K562 (cell line): ENCODE results near the gene CPLX4. TPM values are rescaled to one million over a fixed set of nuclear protein-coding genes. Genes with fewer than 3 reads are reported as not detected.

Experiments used
- ATAC-seq: fragments of 200-7000 bp; cut with Tn5 transposase; 3 replicates; pipeline ENCODE4 v1.9.1; 2020; ENCODE audit warnings: moderate library complexity
- BruUV-seq: library from RNA; stranded (reverse); fragments of 400-500 nt; replicated peaks from 2 replicates; lab custom pipeline; 2021; lab: Mats Ljungman, UMichigan
- CTCF ChIA-PET: fragments of 300-600 bp; formaldehyde crosslinking; extraction: SDS; loops from one replicate; lab custom pipeline; 2021; ENCODE audit warnings: low intra/inter-chr PET ratio; lab: Yijun Ruan, JAX
- POLR2A ChIA-PET: fragments of 300-600, 350-650 bp; sonication (Branson Sonifier 250); formaldehyde crosslinking; extraction: SDS; loops from one replicate; lab custom pipeline; 2021; ENCODE audit warnings: antibody characterized with exemption, inconsistent platforms; lab: Yijun Ruan, JAX
- DNase-seq, 4 experiments: peaks; one replicate each; pipeline versions ENCODE4 v3.0.0 to v3.0.0-alpha.2; 2011 to 2018; ENCODE audit warnings: low spot score in 3 of 4, mixed read lengths in 3 of 4; ENCODE audit errors: extremely low read depth in 1 of 4
- FAIRE-seq: peaks from 2 replicates; lab custom pipeline; 2011; peaks lifted over from hg19 to GRCh38; lab: Jason Lieb, UNC
- H2AFZ ChIP-seq: 2 replicates; pipeline ENCODE4 v1.6.0; 2011; ENCODE audit warnings: low read depth, low read length, control low read depth, inconsistent platforms
- H3K27ac ChIP-seq: fragments of 200-600 bp; 3 replicates; pipeline ENCODE4 v1.8.0; 2011; ENCODE audit warnings: low read depth, mild to moderate bottlenecking, control low read depth, inconsistent platforms, low read length, moderate library complexity, mixed read lengths; ENCODE audit errors: extremely low read depth
- H3K27me3 ChIP-seq, 2 experiments: fragments of 300-600 bp in 1 of 2; 2 replicates in 1 of 2; 3 replicates in 1 of 2; pipeline versions ENCODE4 v1.6.0 to v1.8.0; 2011; ENCODE audit warnings: inconsistent platforms in 2 of 2, low read length in 2 of 2, mild to moderate bottlenecking in 1 of 2, mixed read lengths in 1 of 2, moderate library complexity in 1 of 2; ENCODE audit not compliant: control insufficient read depth in 2 of 2, insufficient read depth in 2 of 2
- H3K36me3 ChIP-seq: fragments of 300-600 bp; 3 replicates; pipeline ENCODE4 v1.8.0; 2011; ENCODE audit warnings: mild to moderate bottlenecking, low read length, inconsistent platforms; ENCODE audit not compliant: control insufficient read depth, insufficient read depth
- H3K4me1 ChIP-seq, 2 experiments: fragments of 200-600 bp in 1 of 2; replicated peaks in 1 of 2; 2 replicates in 1 of 2; 3 replicates in 1 of 2; pipeline versions ENCODE4 v1.5.1 to v1.8.0; 2011; ENCODE audit warnings: inconsistent platforms in 2 of 2, low read length in 2 of 2, mild to moderate bottlenecking in 1 of 2, mixed read lengths in 1 of 2, moderate library complexity in 1 of 2; ENCODE audit not compliant: control insufficient read depth in 2 of 2, insufficient read depth in 2 of 2
- H3K4me2 ChIP-seq: 2 replicates; pipeline ENCODE4 v1.6.1; 2011; ENCODE audit warnings: low read length, control low read depth, inconsistent platforms, mixed read lengths; ENCODE audit not compliant: insufficient read depth
- H3K4me3 ChIP-seq: fragments of 200-600 bp; sonication (generic), shearing (Covaris generic); 2 replicates; pipeline ENCODE4 v1.5.1; 2016; ENCODE audit warnings: control low read depth, inconsistent platforms
- H3K79me2 ChIP-seq: fragments of 200-600 bp; 3 replicates; pipeline ENCODE4 v1.8.0; 2011; ENCODE audit warnings: low read length, inconsistent platforms; ENCODE audit not compliant: control insufficient read depth, insufficient read depth
- H3K9ac ChIP-seq, 2 experiments: 2 replicates each; pipeline versions ENCODE4 v1.6.0 to v1.6.1; 2011; ENCODE audit warnings: low read depth in 2 of 2, low read length in 2 of 2, control low read depth in 1 of 2, inconsistent platforms in 1 of 2, mild to moderate bottlenecking in 1 of 2, mixed read lengths in 1 of 2; ENCODE audit not compliant: insufficient read depth in 1 of 2
- H3K9me1 ChIP-seq: one replicate; pipeline ENCODE4 v1.6.0; 2011; ENCODE audit warnings: inconsistent platforms, mild to moderate bottlenecking, low read length, moderate library complexity; ENCODE audit not compliant: control insufficient read depth, insufficient read depth
- H3K9me3 ChIP-seq: replicated peaks from 2 replicates; pipeline ENCODE4 v1.5.1; 2011; ENCODE audit warnings: low read depth, low read length, inconsistent platforms; ENCODE audit not compliant: control insufficient read depth, insufficient read depth
- H4K20me1 ChIP-seq: replicated peaks from 2 replicates; pipeline ENCODE4 v1.6.1; 2011; ENCODE audit warnings: low read length, inconsistent platforms, mixed read lengths; ENCODE audit not compliant: control insufficient read depth, insufficient read depth
- AFF4 ChIP-seq: sonication (generic); formaldehyde crosslinking; IDR thresholded peaks from 2 replicates; pipeline ENCODE4 v1.8.0; 2023; ENCODE audit warnings: mild to moderate bottlenecking, missing genetic modification reagents
- ETV1 ChIP-seq: fragments of 450-650 bp; conservative IDR thresholded peaks from 2 replicates; pipeline ENCODE4 v1.6.1; 2016; ENCODE audit warnings: missing genetic modification characterization, control low read depth, low read depth, missing compliant biosample characterization
- GABPB2 ChIP-seq: fragments of 250-450 bp; sonication (Bioruptor Pico); conservative IDR thresholded peaks from 2 replicates; pipeline ENCODE4 v1.5.1; 2021; ENCODE audit warnings: mild to moderate bottlenecking
- MLX ChIP-seq, 2 experiments: fragments of 450-650 bp in 1 of 2; sonication (generic) in 1 of 2; formaldehyde crosslinking; conservative IDR thresholded peaks; 2 replicates each; pipeline versions ENCODE4 v1.4.0 to v1.8.1; 2020 to 2022; ENCODE audit warnings: mild to moderate bottlenecking in 1 of 2, missing genetic modification reagents in 1 of 2
- NR2C1 ChIP-seq, 2 experiments: fragments of 450-650 bp; IDR thresholded peaks; 2 replicates each; pipeline ENCODE4 v1.6.1; 2017; ENCODE audit warnings: mild to moderate bottlenecking in 2 of 2, antibody characterized with exemption in 1 of 2, inconsistent platforms in 1 of 2, missing compliant biosample characterization in 1 of 2, missing genetic modification characterization in 1 of 2
- POLR3A ChIP-seq: IDR thresholded peaks from 2 replicates; pipeline ENCODE4 v1.6.1; 2011; ENCODE audit warnings: borderline replicate concordance, mild to moderate bottlenecking, moderate library complexity; ENCODE audit not compliant: insufficient read length, insufficient read depth; ENCODE audit errors: extremely low read depth
- PURB ChIP-seq: sonication (generic); formaldehyde crosslinking; IDR thresholded peaks from 2 replicates; pipeline ENCODE4 v1.9.0; 2021; ENCODE audit warnings: low read depth, mild to moderate bottlenecking, missing genetic modification reagents
- TRIM25 ChIP-seq: fragments of 450-650 bp; IDR thresholded peaks from 2 replicates; pipeline ENCODE4 v1.7.0; 2016; ENCODE audit warnings: borderline replicate concordance
- TSC22D4 ChIP-seq: fragments of 450-650 bp; IDR thresholded peaks from 2 replicates; pipeline ENCODE4 v1.6.1; 2016; ENCODE audit warnings: missing genetic modification characterization, missing biosample characterization, control low read depth
- ZBTB12 ChIP-seq: fragments of 250-450 bp; sonication (Bioruptor Pico); IDR thresholded peaks from 2 replicates; pipeline ENCODE4 v1.4.0; 2020
- ZNF253 ChIP-seq: fragments of 250-450 bp; sonication (Bioruptor Pico); conservative IDR thresholded peaks from 2 replicates; pipeline ENCODE4 v1.6.1; 2021; ENCODE audit warnings: mild to moderate bottlenecking
- in situ Hi-C: fragments of 300-500 bp; cut with MboI; formaldehyde crosslinking; loops from 4 replicates; pipeline ENCODE4 v1.15.0; 2018; ENCODE audit warnings: inconsistent platforms, mixed read lengths
- intact Hi-C: fragments of 100-400 bp; cut with micrococcal nuclease; formaldehyde crosslinking; loops from 2 replicates; pipeline ENCODE4 v1.14.2; 2022
- polyA plus RNA-seq, 8 experiments: library from polyadenylated mRNA; depleted of rRNA in 4 of 8; stranded (reverse) in 5 of 8; unstranded in 3 of 8; fragments of >200 nt; fragmentation: Nextera tagmentation in 2 of 8; fragmentation: Illumina TruSeq in 1 of 8; extraction: Ambion mirVana in 2 of 8; extraction: Trizol in 1 of 8; gene quantifications; 2 replicates each; pipeline versions ENCODE4 v1.2.1 to v1.2.3, GENCODE V29; 2011 to 2014; ENCODE audit warnings: inconsistent platforms in 1 of 8, missing spikeins in 1 of 8
- total RNA-seq, 7 experiments: library from RNA; depleted of rRNA in 6 of 7; stranded (reverse); fragments of >200 nt in 6 of 7; fragmentation: Illumina TruSeq in 2 of 7; extraction: Trizol in 2 of 7; gene quantifications; 2 replicates each; pipeline versions ENCODE4 v1.2.1 to v1.2.3, GENCODE V29; 2011 to 2021; ENCODE audit warnings: low replicate concordance in 1 of 7

Gene CPLX4
- total and polyA plus RNA-seq, 9 of the 15 experiments (the other 6 are each of a cell fraction or from before 2014, with no cell fraction given), result not detected

- no peak for ATAC-seq
- no peak overlapping the region for H3K4me2 ChIP-seq
- no peak overlapping the region for H3K9ac ChIP-seq
- H2AFZ ChIP-seq, result no peak overlapping the region
- BruUV-seq, result no TSS peak
- TF ChIP-seq ZBTB12 (CRISPR knock-in tag), result no peak
- no peak for TF ChIP-seq TSC22D4 (tag)
- TF ChIP-seq MLX (CRISPR knock-in tag; conservative IDR thresholded peaks at IDR 0.05), result no peak
- no peak for TF ChIP-seq POLR3A
- TF ChIP-seq AFF4 (CRISPR knock-in tag), result no peak
- no peak for TF ChIP-seq NR2C1 (IDR thresholded peaks at IDR 0.05)
- TF ChIP-seq NR2C1 (tag; IDR thresholded peaks at IDR 0.05), result no peak
- no peak for TF ChIP-seq ZNF253 (CRISPR knock-in tag)
- no peak for TF ChIP-seq TRIM25
- no peak for TF ChIP-seq PURB (CRISPR knock-in tag)
- no peak for TF ChIP-seq ETV1 (tag)
- TF ChIP-seq GABPB2 (CRISPR knock-in tag), result no peak
- TF ChIP-seq, all 486 proteins: peak for 0
- Histone ChIP-seq H3K9me1 (no peaks in the 10 kb centered on the region), H3K27me3 (no peaks in the 10 kb centered on the region), H3K4me1 (no peaks in the 10 kb centered on the region), H3K79me2 (peaks cover 59% of the 10 kb centered on the region), H3K4me3 (no peak overlapping the region), H3K27ac (no peak overlapping the region), H3K9me3 (no peaks in the 10 kb centered on the region), H3K36me3 (peaks cover 90% of the 10 kb centered on the region), H4K20me1 (no peaks in the 10 kb centered on the region)
- no peak for DNase-seq
- ChIA-PET POLR2A (no interaction called here), CTCF (no interaction called here)
- in situ Hi-C loops, result no loop called here
- intact Hi-C loops, result no loop called here
- no peak for FAIRE-seq
Observed at GRCh38 chr18:59340817-59341216, 22.4 kb upstream of the CPLX4 start.
